HG03175 (cell line): ENCODE results near the gene EDA.

ENCODE experiments used
- ATAC-seq: cut with Tn5 transposase; IDR thresholded peaks from one replicate; pipeline ENCODE4 v1.9.1; 2021; ENCODE audit warnings: mild to moderate bottlenecking, moderate library complexity; ENCODE audit not compliant: unreplicated experiment

The EDA gene

GRCh38 chrX:69615779-69616456, at the start of gene EDA:
EDA (plus strand) TSS chrX:69616113.
- ATAC-seq, result no peak

DNA sequence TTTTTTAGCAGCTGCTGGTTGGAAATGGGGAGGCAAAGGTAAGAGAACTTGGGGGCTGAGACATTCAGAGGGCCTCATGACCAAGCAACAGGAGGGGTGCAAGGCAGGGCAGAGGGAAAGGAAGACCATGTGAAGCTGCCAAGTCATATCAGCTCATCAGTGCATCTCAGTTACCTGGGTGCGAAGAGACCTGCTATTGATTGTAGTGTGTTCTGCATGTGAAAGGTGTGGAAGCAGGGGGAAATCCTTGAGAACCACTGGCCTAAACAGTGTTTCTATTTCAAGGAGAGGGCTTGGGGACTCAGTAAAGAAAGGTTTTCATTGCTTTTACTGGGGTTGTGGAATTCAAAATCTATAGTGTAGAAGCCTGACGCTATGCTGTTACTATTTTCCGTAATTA, 47.1 kb upstream of the EDA start:
- ATAC-seq, result no peak

DNA sequence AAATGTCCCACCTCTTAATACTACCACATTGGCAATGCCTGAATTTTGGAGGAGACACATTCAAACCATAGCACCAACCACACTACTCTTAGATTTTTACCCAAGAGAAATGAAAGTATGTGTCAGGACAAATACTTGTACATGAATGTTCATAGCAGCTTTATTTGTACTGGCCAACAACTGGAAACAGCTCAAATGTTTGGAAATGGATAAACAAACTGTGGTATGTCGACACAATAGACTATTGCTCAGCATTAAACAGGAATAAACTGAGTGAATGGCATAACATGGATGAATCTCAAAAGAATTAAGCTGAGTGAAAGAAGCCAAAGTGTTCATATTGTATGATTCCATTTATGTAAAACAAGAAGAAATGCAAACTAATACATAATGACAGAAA, 18.5 kb upstream of the EDA start:
- no peak for ATAC-seq

DNA sequence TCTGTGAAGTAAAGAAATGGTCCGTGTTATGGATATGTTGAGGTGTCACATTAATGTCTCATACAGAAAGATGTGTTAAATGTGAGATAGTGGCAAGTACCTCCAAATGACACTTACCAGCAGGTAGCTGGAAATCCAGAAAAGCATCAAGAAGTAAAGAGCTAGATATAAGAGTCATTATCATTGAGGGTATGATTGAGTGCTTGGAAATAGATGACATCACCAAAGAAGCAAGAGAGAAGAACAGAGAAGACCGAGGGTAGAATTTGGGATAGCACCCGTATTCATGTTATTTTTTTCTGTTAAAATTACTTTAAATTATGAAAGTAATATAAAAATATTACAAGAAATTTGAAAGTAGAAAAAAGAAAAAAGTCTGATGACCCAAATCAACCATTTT, 15.7 kb upstream of the EDA start:
- ATAC-seq, result no peak

DNA sequence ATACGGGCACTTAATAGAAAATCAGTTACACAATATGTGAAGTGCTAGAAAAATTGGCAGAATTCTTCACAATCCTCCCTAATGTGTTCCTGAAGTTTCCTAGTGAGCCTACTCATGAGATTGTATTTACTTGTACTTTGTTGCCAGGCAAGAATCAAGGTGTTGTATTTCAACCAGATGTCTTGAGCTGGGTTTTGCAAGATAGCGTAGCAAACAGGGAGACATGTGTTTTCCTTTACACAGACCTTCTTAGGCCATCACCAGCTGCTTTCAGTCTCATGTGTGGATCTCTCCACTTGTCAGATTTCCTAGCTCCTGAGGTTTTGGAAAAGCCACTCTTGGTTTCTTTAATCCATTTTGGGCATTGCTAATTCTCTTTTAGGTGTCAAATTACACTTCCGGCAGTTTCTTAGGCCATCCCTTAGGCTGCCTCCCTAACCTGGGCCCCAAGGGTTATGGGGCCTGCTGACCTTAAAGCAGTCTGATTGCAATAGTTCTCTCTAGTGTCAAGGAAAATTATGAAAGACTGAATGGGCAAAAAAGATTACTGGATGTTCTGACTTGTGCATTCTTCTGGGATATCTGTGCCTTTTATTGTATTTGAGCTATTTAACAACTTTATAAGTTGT, 12.2 kb upstream of the EDA start:
- no peak for ATAC-seq

- no peak for ATAC-seq
These were observed 10.4 kb upstream of the EDA start for GRCh38 chrX:69605521-69605920.

DNA sequence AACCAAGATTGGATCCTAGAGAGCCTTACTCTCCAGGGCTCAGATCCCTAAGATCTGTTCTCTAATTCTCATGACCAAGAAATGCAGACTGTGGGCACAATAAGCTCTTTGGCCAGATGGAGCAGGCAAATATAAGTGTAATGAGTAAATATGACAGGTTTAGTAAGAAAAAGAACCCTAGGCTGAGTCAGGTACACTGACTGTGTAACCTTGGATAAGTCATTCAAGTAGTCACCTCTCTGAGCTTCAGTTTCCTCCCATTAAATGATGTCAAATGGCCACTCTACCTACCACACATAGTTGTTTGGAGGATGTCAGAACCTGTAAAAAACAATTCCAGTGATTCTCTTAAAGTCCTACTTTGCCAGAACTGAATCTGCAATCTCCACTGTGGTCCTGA, 8.3 kb upstream of the EDA start:
- no peak for ATAC-seq

DNA sequence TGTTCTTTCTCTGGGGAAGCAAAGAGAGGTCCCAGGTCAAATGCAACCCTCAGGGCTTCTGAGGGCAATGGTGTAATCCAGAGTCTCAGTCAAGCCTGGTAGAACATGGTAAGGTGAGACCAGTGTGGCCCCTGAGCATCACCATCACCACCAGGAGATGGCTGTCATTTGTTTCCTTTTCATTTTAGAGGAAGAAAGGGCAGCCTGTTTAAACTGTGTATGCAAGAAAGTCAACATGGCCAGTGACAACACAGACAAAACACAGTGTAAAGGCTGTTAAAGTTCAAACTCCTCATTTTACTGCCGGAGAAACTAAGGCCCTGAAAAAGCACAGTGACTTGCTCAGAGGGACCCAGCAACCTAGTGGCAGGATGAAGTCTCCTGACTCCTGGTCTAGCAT, 2.0 kb upstream of the EDA start:
- ATAC-seq, result no peak

GRCh38 chrX:69614886-69615285, 1.0 kb upstream of the EDA start:
- no peak for ATAC-seq

DNA sequence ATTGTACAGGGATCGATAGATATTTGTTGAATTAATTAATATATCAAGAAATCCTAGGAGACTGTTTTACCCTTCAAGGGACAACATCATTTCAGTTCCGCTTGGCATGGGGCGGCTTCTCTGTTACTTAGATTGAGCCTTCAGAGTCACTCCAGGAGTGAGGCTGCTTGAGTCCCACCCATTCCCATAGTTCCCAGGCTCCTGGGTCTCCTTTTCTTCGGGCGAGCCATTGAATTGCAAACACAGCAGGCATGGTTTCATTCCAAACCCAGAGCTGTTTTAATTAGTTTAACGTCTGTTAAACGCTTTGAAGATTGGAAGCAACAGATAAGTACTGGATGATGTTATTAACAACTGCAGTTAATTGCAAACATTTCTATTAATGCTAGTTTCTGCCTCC, 571 bp upstream of the EDA start:
- no peak for ATAC-seq

DNA sequence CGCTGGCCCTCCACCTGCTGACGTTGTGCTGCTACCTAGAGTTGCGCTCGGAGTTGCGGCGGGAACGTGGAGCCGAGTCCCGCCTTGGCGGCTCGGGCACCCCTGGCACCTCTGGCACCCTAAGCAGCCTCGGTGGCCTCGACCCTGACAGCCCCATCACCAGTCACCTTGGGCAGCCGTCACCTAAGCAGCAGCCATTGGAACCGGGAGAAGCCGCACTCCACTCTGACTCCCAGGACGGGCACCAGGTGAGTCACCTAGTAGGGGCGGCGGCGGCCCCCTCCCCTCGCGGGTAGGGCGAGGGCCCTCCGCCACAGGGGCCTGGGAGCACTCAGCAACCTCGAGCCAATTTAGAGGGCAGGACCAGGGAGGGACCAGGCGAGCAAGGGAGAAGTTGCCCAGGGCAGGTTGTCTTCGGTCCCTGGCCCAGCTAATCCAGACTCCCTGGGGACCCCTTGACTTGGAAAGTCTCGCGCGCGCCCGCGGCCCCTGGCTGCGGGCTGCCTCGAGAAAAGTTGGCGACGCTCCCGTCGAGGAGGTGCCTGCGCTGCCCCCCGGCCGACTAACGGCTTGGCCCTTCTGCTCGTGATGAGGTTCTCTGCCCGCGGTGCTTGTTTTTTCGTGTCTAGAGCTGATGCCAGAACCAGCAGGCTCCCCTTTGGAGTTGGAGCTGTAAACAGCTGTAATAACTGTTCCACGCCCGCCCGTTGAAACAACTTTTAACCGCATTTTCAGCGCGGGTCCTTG, 717 bp downstream of the EDA start:
- no peak for ATAC-seq

DNA sequence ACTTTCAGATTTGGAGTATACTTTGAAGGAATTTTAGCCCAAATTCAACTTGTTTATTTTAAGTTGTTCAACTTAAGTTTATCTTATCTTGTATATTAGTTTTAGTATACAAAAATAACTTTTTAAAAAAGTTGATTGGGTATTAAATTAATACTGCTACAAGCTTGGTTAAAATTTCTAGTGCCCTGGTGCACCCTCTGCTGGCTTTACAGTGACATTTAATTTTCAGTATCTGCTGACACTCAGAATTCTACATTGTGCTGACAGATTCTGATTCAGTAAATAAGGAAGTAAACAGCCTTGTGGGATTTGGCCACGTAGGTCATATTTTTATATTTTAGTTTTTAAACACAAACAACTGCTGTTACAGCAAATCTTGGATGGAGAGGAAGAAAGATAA, 2.9 kb downstream of the EDA start:
- ATAC-seq, result no peak

DNA sequence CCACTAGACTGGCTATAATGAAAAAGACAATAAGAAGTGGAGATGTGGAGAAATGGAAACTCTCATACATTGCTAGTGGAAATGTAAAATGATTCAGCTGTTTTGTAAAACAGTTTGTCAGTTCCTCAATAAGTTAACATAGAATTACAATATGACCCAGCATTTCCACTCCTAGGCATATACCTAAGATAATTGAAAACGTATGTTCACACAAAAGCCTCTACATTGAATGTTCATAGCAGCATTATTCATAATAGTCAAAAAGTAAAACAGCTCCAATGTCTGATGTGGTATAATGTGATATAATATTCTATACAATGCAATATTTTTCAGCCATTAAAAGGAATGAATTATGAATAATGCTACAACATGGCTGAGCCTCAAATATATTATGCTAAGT, 10.2 kb downstream of the EDA start:
- ATAC-seq, result no peak

DNA sequence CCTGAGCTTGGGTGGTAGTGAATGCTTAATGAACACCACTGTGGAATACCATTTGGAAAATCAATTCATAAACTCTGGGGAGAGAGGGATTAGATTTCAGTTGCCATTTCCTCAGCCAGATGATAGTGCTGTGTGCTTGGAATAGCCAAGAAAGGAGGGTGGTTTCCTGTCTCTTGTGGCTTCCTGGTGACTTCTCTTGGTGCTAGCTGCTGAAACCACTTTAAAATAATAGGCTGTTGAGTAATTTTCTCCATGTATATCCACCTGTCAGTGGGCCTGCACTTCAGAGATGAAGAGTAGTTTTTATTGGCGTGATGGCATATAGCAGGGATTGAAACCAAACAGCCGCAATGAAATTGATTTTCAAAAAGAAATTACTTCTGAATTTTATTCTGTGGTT, 11.8 kb downstream of the EDA start:
- no peak for ATAC-seq

DNA sequence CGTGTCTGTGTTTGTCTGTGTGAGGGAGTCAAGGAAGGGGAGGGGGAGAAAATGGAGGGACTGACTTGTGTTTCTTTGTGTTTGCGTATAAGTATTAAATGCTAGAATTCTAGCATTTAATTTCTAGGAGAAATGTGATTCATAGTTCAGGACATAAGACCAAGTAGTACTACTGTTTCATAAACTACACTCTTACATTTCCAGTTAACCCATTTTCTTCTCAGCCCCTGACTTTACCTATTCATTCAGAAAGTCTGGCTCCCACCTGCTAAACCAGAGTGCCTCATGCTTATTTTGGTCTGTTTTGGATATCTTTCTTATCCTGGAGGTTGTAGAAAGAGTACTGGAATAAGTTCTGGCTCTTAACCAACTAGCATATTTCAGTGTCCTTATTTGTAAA, 14.2 kb downstream of the EDA start:
- no peak for ATAC-seq

- ATAC-seq, result no peak
These were observed 48.8 kb downstream of the EDA start for GRCh38 chrX:69664693-69665092.

DNA sequence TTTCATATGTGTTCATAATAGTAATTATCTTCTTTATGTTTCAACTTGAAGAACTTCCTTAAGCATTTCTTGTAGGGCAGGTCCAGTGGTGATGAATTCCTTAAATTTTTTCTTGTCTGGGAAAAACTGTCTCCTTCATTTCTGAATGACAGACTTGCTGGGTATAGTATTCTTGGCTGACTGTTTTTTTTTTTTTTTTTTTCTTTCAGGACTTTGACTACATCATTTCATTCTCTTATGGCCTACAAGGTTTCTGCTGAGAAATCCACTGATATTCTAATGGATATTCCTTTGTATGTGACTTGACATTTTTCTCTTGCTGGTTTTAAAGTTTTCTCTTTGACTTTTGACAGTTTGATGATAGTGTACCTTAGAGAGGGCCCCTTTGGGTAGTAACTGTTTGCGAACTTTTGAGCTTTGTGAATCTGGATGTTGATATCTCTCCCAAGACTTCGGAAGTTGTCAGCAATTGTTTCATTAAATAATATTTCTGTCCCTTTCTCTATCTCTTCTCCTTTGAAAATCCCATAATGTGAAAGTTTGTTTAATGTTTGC, 54.2 kb downstream of the EDA start:
- no peak for ATAC-seq

DNA sequence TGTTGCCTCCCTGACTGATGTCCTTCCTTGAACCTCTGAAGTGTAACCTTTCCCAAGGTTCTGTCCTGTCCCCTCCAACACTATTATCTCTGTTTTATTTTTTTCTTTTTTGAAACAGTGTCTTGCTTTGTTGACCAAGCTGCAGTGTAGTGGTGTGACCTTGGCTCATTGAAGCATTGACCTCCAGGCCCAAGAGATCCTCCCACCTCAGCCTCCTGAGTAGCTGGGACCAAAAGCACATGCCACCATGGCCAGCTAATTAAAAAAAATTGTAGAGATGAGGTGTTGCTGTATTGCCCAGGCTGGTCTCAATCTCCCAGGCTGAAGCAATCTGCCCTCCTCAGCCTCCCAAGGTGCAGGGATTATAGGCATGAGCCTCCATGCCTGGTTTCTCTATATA, 59.0 kb downstream of the EDA start:
- no peak for ATAC-seq

DNA sequence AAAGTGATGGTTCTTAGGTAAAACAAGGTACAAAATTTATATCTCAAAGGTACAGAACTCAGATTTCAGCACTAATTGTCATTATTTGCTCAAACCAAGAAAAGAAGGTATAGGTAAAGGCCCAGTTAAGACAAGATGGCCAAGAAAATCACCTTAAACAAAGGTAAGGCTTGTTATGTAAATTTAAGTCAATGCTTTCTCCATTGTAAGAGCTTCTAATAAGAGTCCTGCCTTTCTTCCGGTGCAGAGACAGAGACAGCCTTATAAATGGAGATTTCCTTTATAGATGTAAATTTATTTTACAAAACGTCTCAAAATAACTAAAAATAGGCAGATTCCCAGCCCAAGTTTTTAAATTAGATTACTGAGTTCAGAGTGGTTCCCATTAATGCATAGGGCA, 89.9 kb downstream of the EDA start:
- no peak for ATAC-seq

DNA sequence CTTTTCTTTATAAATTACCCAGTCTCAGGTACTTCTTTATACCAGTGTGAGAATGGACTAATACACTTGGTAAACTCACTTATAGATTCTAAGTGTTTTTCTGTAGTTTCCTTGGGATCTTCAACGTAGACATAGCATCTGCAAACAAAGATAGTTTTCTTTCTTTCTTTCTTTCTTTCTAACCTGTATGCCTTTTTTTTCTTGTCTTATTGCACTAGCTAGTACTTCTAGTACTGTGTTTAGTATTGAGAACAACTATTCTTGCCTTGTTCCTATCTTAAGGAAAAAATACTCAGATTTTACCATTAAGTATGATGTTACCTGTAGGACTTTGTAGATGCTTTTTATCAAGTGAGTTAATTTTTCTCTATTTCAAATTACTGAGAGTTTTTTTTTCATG, 102.2 kb downstream of the EDA start:
- ATAC-seq, result no peak

- no peak for ATAC-seq
These were observed 108.4 kb downstream of the EDA start for GRCh38 chrX:69724307-69724706.

- no peak for ATAC-seq
These were observed 124.4 kb downstream of the EDA start for GRCh38 chrX:69740317-69740716.
